K562 (cell line): ENCODE data around the gene TBRG4. TPM values are rescaled to one million over a fixed set of nuclear protein-coding genes. Genes with fewer than 3 reads are reported as not detected.

ENCODE experiments used
- ATAC-seq: fragments of 200-7000 bp; cut with Tn5 transposase; 3 replicates; pipeline ENCODE4 v1.9.1; 2020; ENCODE audit warnings: moderate library complexity
- BruUV-seq: library from RNA; stranded (reverse); fragments of 400-500 nt; replicated peaks from 2 replicates; lab custom pipeline; 2021; lab: Mats Ljungman, UMichigan
- CTCF ChIA-PET: fragments of 300-600 bp; formaldehyde crosslinking; extraction: SDS; loops from one replicate; lab custom pipeline; 2021; ENCODE audit warnings: low intra/inter-chr PET ratio; lab: Yijun Ruan, JAX
- POLR2A ChIA-PET: fragments of 300-600, 350-650 bp; sonication (Branson Sonifier 250); formaldehyde crosslinking; extraction: SDS; loops from one replicate; lab custom pipeline; 2021; ENCODE audit warnings: antibody characterized with exemption, inconsistent platforms; lab: Yijun Ruan, JAX
- DNase-seq, 4 experiments: peaks; one replicate each; pipeline versions ENCODE4 v3.0.0 to v3.0.0-alpha.2; 2011 to 2018; ENCODE audit warnings: low spot score in 3 of 4, mixed read lengths in 3 of 4; ENCODE audit errors: extremely low read depth in 1 of 4
- FAIRE-seq: peaks from 2 replicates; lab custom pipeline; 2011; peaks lifted over from hg19 to GRCh38; lab: Jason Lieb, UNC
- H2AFZ ChIP-seq: 2 replicates; pipeline ENCODE4 v1.6.0; 2011; ENCODE audit warnings: low read depth, low read length, control low read depth, inconsistent platforms
- H3K27ac ChIP-seq: fragments of 200-600 bp; 3 replicates; pipeline ENCODE4 v1.8.0; 2011; ENCODE audit warnings: low read depth, mild to moderate bottlenecking, control low read depth, inconsistent platforms, low read length, moderate library complexity, mixed read lengths; ENCODE audit errors: extremely low read depth
- H3K27me3 ChIP-seq, 2 experiments: fragments of 300-600 bp in 1 of 2; 2 replicates in 1 of 2; 3 replicates in 1 of 2; pipeline versions ENCODE4 v1.6.0 to v1.8.0; 2011; ENCODE audit warnings: inconsistent platforms in 2 of 2, low read length in 2 of 2, mild to moderate bottlenecking in 1 of 2, mixed read lengths in 1 of 2, moderate library complexity in 1 of 2; ENCODE audit not compliant: control insufficient read depth in 2 of 2, insufficient read depth in 2 of 2
- H3K36me3 ChIP-seq: fragments of 300-600 bp; 3 replicates; pipeline ENCODE4 v1.8.0; 2011; ENCODE audit warnings: mild to moderate bottlenecking, low read length, inconsistent platforms; ENCODE audit not compliant: control insufficient read depth, insufficient read depth
- H3K4me1 ChIP-seq, 2 experiments: fragments of 200-600 bp in 1 of 2; replicated peaks in 1 of 2; 2 replicates in 1 of 2; 3 replicates in 1 of 2; pipeline versions ENCODE4 v1.5.1 to v1.8.0; 2011; ENCODE audit warnings: inconsistent platforms in 2 of 2, low read length in 2 of 2, mild to moderate bottlenecking in 1 of 2, mixed read lengths in 1 of 2, moderate library complexity in 1 of 2; ENCODE audit not compliant: control insufficient read depth in 2 of 2, insufficient read depth in 2 of 2
- H3K4me2 ChIP-seq: 2 replicates; pipeline ENCODE4 v1.6.1; 2011; ENCODE audit warnings: low read length, control low read depth, inconsistent platforms, mixed read lengths; ENCODE audit not compliant: insufficient read depth
- H3K4me3 ChIP-seq: fragments of 200-600 bp; sonication (generic), shearing (Covaris generic); 2 replicates; pipeline ENCODE4 v1.5.1; 2016; ENCODE audit warnings: control low read depth, inconsistent platforms
- H3K79me2 ChIP-seq: fragments of 200-600 bp; 3 replicates; pipeline ENCODE4 v1.8.0; 2011; ENCODE audit warnings: low read length, inconsistent platforms; ENCODE audit not compliant: control insufficient read depth, insufficient read depth
- H3K9ac ChIP-seq, 2 experiments: 2 replicates each; pipeline versions ENCODE4 v1.6.0 to v1.6.1; 2011; ENCODE audit warnings: low read depth in 2 of 2, low read length in 2 of 2, control low read depth in 1 of 2, inconsistent platforms in 1 of 2, mild to moderate bottlenecking in 1 of 2, mixed read lengths in 1 of 2; ENCODE audit not compliant: insufficient read depth in 1 of 2
- H3K9me1 ChIP-seq: one replicate; pipeline ENCODE4 v1.6.0; 2011; ENCODE audit warnings: inconsistent platforms, mild to moderate bottlenecking, low read length, moderate library complexity; ENCODE audit not compliant: control insufficient read depth, insufficient read depth
- H3K9me3 ChIP-seq: replicated peaks from 2 replicates; pipeline ENCODE4 v1.5.1; 2011; ENCODE audit warnings: low read depth, low read length, inconsistent platforms; ENCODE audit not compliant: control insufficient read depth, insufficient read depth
- H4K20me1 ChIP-seq: replicated peaks from 2 replicates; pipeline ENCODE4 v1.6.1; 2011; ENCODE audit warnings: low read length, inconsistent platforms, mixed read lengths; ENCODE audit not compliant: control insufficient read depth, insufficient read depth
- BRF2 ChIP-seq: IDR thresholded peaks from 3 replicates; pipeline ENCODE4 v1.6.1; 2011; ENCODE audit warnings: borderline replicate concordance, mild to moderate bottlenecking; ENCODE audit not compliant: insufficient read length, insufficient read depth
- CHD1 ChIP-seq: fragments of 200-600 bp; sonication (generic); IDR thresholded peaks from one replicate; pipeline ENCODE4 v1.6.1; 2012; ENCODE audit warnings: mild to moderate bottlenecking, moderate library complexity, low read length, inconsistent platforms
- DACH1 ChIP-seq: fragments of 450-650 bp; IDR thresholded peaks from 2 replicates; pipeline ENCODE4 v1.6.1; 2018; ENCODE audit not compliant: partially characterized antibody
- EP400 ChIP-seq: fragments of 450-650 bp; IDR thresholded peaks from 2 replicates; pipeline ENCODE4 v1.6.1; 2017; ENCODE audit warnings: antibody characterized with exemption, mild to moderate bottlenecking, moderate library complexity
- MXD1 ChIP-seq: fragments of 250-450 bp; sonication (Bioruptor Pico); IDR thresholded peaks from 2 replicates; pipeline ENCODE4 v1.8.0; 2021; ENCODE audit warnings: borderline replicate concordance, mild to moderate bottlenecking, moderate library complexity; ENCODE audit not compliant: poor library complexity, severe bottlenecking
- NFRKB ChIP-seq: fragments of 450-650 bp; IDR thresholded peaks from 2 replicates; pipeline ENCODE4 v1.6.1; 2016; ENCODE audit warnings: low read depth
- OTX1 ChIP-seq: fragments of 450-650 bp; formaldehyde crosslinking; IDR thresholded peaks from 2 replicates; pipeline ENCODE4 v1.4.0; 2022; ENCODE audit warnings: mild to moderate bottlenecking
- PYGO2 ChIP-seq: fragments of 450-650 bp; IDR thresholded peaks from 2 replicates; pipeline ENCODE4 v1.6.1; 2016; ENCODE audit warnings: mild to moderate bottlenecking, missing genetic modification characterization, moderate library complexity, missing compliant biosample characterization
- SMARCA5 ChIP-seq: fragments of 450-650 bp; IDR thresholded peaks from 2 replicates; pipeline ENCODE4 v1.6.1; 2016
- TRIM25 ChIP-seq: fragments of 450-650 bp; IDR thresholded peaks from 2 replicates; pipeline ENCODE4 v1.7.0; 2016; ENCODE audit warnings: borderline replicate concordance
- USF2 ChIP-seq: sonication (generic); formaldehyde crosslinking; IDR thresholded peaks from 2 replicates; pipeline ENCODE4 v1.5.0; 2020; ENCODE audit warnings: missing genetic modification reagents
- WHSC1 ChIP-seq: IDR thresholded peaks from one replicate; pipeline ENCODE4 v1.6.1; 2012; ENCODE audit warnings: low read length, control low read depth, inconsistent platforms
- ZBTB12 ChIP-seq: fragments of 250-450 bp; sonication (Bioruptor Pico); IDR thresholded peaks from 2 replicates; pipeline ENCODE4 v1.4.0; 2020
- ZNF655 ChIP-seq: fragments of 250-450 bp; sonication (Bioruptor Pico); IDR thresholded peaks from 2 replicates; pipeline ENCODE4 v1.5.0; 2021
- WGBS: fragments of 100-300 bp; shearing (Covaris generic); methylation state at CpG from one replicate; pipeline ENCODE4 v1.1.6; 2016; ENCODE audit warnings: low coverage, mixed read lengths; ENCODE audit not compliant: insufficient coverage; ENCODE audit errors: missing lambda C conversion rate; 5-methylcytosine and 5-hydroxymethylcytosine counted together
- in situ Hi-C: fragments of 300-500 bp; cut with MboI; formaldehyde crosslinking; loops from 4 replicates; pipeline ENCODE4 v1.15.0; 2018; ENCODE audit warnings: inconsistent platforms, mixed read lengths
- intact Hi-C: fragments of 100-400 bp; cut with micrococcal nuclease; formaldehyde crosslinking; loops from 2 replicates; pipeline ENCODE4 v1.14.2; 2022
- polyA plus RNA-seq, 8 experiments: library from polyadenylated mRNA; depleted of rRNA in 4 of 8; stranded (reverse) in 5 of 8; unstranded in 3 of 8; fragments of >200 nt; fragmentation: Nextera tagmentation in 2 of 8; fragmentation: Illumina TruSeq in 1 of 8; extraction: Ambion mirVana in 2 of 8; extraction: Trizol in 1 of 8; gene quantifications; 2 replicates each; pipeline versions ENCODE4 v1.2.1 to v1.2.3, GENCODE V29; 2011 to 2014; ENCODE audit warnings: inconsistent platforms in 1 of 8, missing spikeins in 1 of 8
- total RNA-seq, 7 experiments: library from RNA; depleted of rRNA in 6 of 7; stranded (reverse); fragments of >200 nt in 6 of 7; fragmentation: Illumina TruSeq in 2 of 7; extraction: Trizol in 2 of 7; gene quantifications; 2 replicates each; pipeline versions ENCODE4 v1.2.1 to v1.2.3, GENCODE V29; 2011 to 2021; ENCODE audit warnings: low replicate concordance in 1 of 7

TBRG4 gene
- total and polyA plus RNA-seq, 9 of the 15 experiments (the other 6 are each of a cell fraction or from before 2014, with no cell fraction given), result 11.2 to 322 (median 216) TPM

GRCh38 chr7:45082031-45082830 lies 29.3 kb downstream of the TBRG4 start:
- ATAC-seq, result no peak
- Histone ChIP-seq H2AFZ (no peak overlapping the region), H3K9ac (peak overlapping the region in 1 of 2 experiments; percentile 20; a peak in 1 of 4 replicates), H3K4me2 (no peak overlapping the region), H3K36me3 (no peaks in the 10 kb centered on the region), H3K9me3 (no peaks in the 10 kb centered on the region), H3K27ac (no peak overlapping the region), H3K9me1 (no peaks in the 10 kb centered on the region), H3K4me3 (no peak overlapping the region), H3K27me3 (no peaks in the 10 kb centered on the region; a peak in 1 of 5 replicates), H3K79me2 (no peaks in the 10 kb centered on the region), H3K4me1 (peaks cover 0 to 41% of the 10 kb centered on the region in 2 experiments; a peak in 2 of 5 replicates), H4K20me1 (no peaks in the 10 kb centered on the region; the same call in none of the 2 replicates)
- in situ Hi-C loops, result no loop called here
- ChIA-PET CTCF (interaction anchor here (0.6 kb wide), 1 partner anchor 772 kb away, joined by 5 read pairs; no protein-coding TSS in a partner anchor), POLR2A (interaction anchor here (0.6 kb wide), 1 partner anchor 18 kb away, joined by 3 read pairs; no protein-coding TSS in a partner anchor)
- intact Hi-C loops, result no loop called here
- DNase-seq, result no peak
- no peak for FAIRE-seq
- 56% methylated on average over 13 of the region's 18 CpGs for WGBS
- BruUV-seq, result no TSS peak
- TF ChIP-seq NFRKB, result no peak
- no peak for TF ChIP-seq TRIM25
- TF ChIP-seq DACH1, result no peak
- TF ChIP-seq USF2 (CRISPR knock-in tag), result no peak
- no peak for TF ChIP-seq ZBTB12 (CRISPR knock-in tag)
- no peak for TF ChIP-seq MXD1 (CRISPR knock-in tag)
- no peak for TF ChIP-seq EP400
- no peak for TF ChIP-seq WHSC1
- no peak for TF ChIP-seq PYGO2 (tag)
- TF ChIP-seq SMARCA5, result no peak
- no peak for TF ChIP-seq CHD1
- no peak for TF ChIP-seq OTX1
- TF ChIP-seq BRF2, result no peak
- no peak for TF ChIP-seq ZNF655
